GM23338 (cell line): ENCODE measurements around the gene RBM19. TPM values are rescaled to one million over a fixed set of nuclear protein-coding genes. Genes with fewer than 3 reads are reported as not detected.
A peak's percentile ranks its signal among the peaks of the same experiment; 100 is the strongest.

ENCODE experiments used
- ATAC-seq: fragments of 200-7000 bp; cut with Tn5 transposase; 3 replicates; pipeline ENCODE4 v1.9.1; 2020
- DNase-seq: peaks from one replicate; pipeline ENCODE4 v3.0.0-alpha.2; 2015; ENCODE audit warnings: low spot score
- H2AFZ ChIP-seq: fragments of 200-600 bp; sonication (generic); 2 replicates; pipeline ENCODE4 v1.8.0; 2016; ENCODE audit warnings: antibody characterized with exemption, mild to moderate bottlenecking, moderate library complexity
- H3F3A ChIP-seq: fragments of 200-600 bp; sonication (generic); replicated peaks from 2 replicates; pipeline ENCODE4 v1.8.0; 2017; ENCODE audit warnings: antibody characterized with exemption, mixed run types, low read depth
- H3K27ac ChIP-seq: fragments of 200-600 bp; sonication (generic); 2 replicates; pipeline ENCODE4 v1.6.1; 2016; ENCODE audit warnings: low read depth
- H3K27me3 ChIP-seq: fragments of 200-600 bp; sonication (generic); 2 replicates; pipeline ENCODE4 v1.8.0; 2016; ENCODE audit warnings: mild to moderate bottlenecking, mixed run types, moderate library complexity; ENCODE audit not compliant: insufficient read depth
- H3K36me3 ChIP-seq: fragments of 200-600 bp; sonication (generic); 2 replicates; pipeline ENCODE4 v1.8.0; 2016; ENCODE audit warnings: mild to moderate bottlenecking; ENCODE audit not compliant: insufficient read depth
- H3K4me1 ChIP-seq: fragments of 200-600 bp; sonication (generic); 2 replicates; pipeline ENCODE4 v1.8.0; 2016; ENCODE audit warnings: mild to moderate bottlenecking, moderate library complexity; ENCODE audit not compliant: insufficient read depth
- H3K4me2 ChIP-seq: fragments of 200-600 bp; sonication (generic); 2 replicates; pipeline ENCODE4 v1.7.1; 2017; ENCODE audit warnings: mixed run types
- H3K4me3 ChIP-seq: fragments of 200-600 bp; sonication (generic); 2 replicates; pipeline ENCODE4 v1.6.1; 2016; ENCODE audit warnings: mixed run types
- H3K79me2 ChIP-seq: fragments of 200-600 bp; sonication (generic); replicated peaks from 2 replicates; pipeline ENCODE4 v1.8.0; 2017; ENCODE audit warnings: mild to moderate bottlenecking; ENCODE audit not compliant: insufficient read depth
- H3K9me2 ChIP-seq: fragments of 200-600 bp; sonication (generic); 2 replicates; pipeline ENCODE4 v1.8.0; 2017; ENCODE audit not compliant: insufficient read depth
- H4K20me1 ChIP-seq: fragments of 200-600 bp; sonication (generic); replicated peaks from 2 replicates; pipeline ENCODE4 v1.8.0; 2017; ENCODE audit warnings: mild to moderate bottlenecking; ENCODE audit not compliant: insufficient read depth
- H3K27ac Mint-ChIP-seq: 2 replicates; pipeline ENCODE4 v1.8.0; 2020; ENCODE audit warnings: inconsistent platforms, mild to moderate bottlenecking, moderate library complexity, mixed read lengths
- H3K27me3 Mint-ChIP-seq: 3 replicates; pipeline ENCODE4 v1.8.0; 2022; ENCODE audit warnings: low read depth, mild to moderate bottlenecking, moderate library complexity, mixed read lengths, inconsistent platforms; ENCODE audit not compliant: insufficient read depth, poor library complexity
- H3K36me3 Mint-ChIP-seq: 3 replicates; pipeline ENCODE4 v1.8.0; 2021; ENCODE audit warnings: low read depth, mild to moderate bottlenecking, inconsistent platforms, moderate library complexity, mixed read lengths
- H3K4me1 Mint-ChIP-seq: 3 replicates; pipeline ENCODE4 v1.8.0; 2020; ENCODE audit warnings: mild to moderate bottlenecking, inconsistent platforms, mixed read lengths
- H3K4me3 Mint-ChIP-seq: 3 replicates; pipeline ENCODE4 v1.8.0; 2021; ENCODE audit warnings: moderate library complexity, mild to moderate bottlenecking, inconsistent platforms, mixed read lengths
- H3K9me3 Mint-ChIP-seq: 3 replicates; pipeline ENCODE4 v1.8.0; 2020; ENCODE audit warnings: moderate library complexity, mild to moderate bottlenecking, inconsistent platforms, mixed read lengths
- EZH2 ChIP-seq: fragments of 200-600 bp; sonication (generic); IDR thresholded peaks from one replicate; pipeline ENCODE4 v1.8.0; 2017; ENCODE audit warnings: antibody characterized with exemption, mild to moderate bottlenecking, low read depth; ENCODE audit not compliant: unreplicated experiment
- JUNB ChIP-seq: IDR thresholded peaks from one replicate; pipeline ENCODE4 v1.6.1; 2016; ENCODE audit warnings: antibody characterized with exemption; ENCODE audit not compliant: unreplicated experiment
- NANOG ChIP-seq: IDR thresholded peaks from 2 replicates; pipeline ENCODE4 v1.6.1; 2016; ENCODE audit warnings: antibody characterized with exemption, borderline replicate concordance
- POLR2AphosphoS5 ChIP-seq: IDR thresholded peaks from 2 replicates; pipeline ENCODE4 v1.6.1; 2016; ENCODE audit warnings: antibody characterized with exemption, low read depth
- ZNF331 ChIP-seq: fragments of 250-450 bp; sonication (Bioruptor Pico); IDR thresholded peaks from 2 replicates; pipeline ENCODE4 v1.5.0; 2020; ENCODE audit warnings: low read depth, mild to moderate bottlenecking, moderate library complexity
- polyA plus RNA-seq: library from polyadenylated mRNA; unstranded; fragments of >200 nt; fragmentation: Nextera tagmentation; extraction: Ambion mirVana; gene quantifications from 2 replicates; pipeline ENCODE4 v1.2.1, GENCODE V29; 2016
- total RNA-seq: library from RNA; depleted of rRNA; stranded (reverse); fragments of >200 nt; shearing (Covaris generic); gene quantifications from 2 replicates; pipeline ENCODE4 v1.2.3, GENCODE V29; 2014
- TF ChIP-seq, protein P1 (sequence below): IDR thresholded peaks from 2 replicates; pipeline ENCODE4 v1.6.1; 2016; ENCODE audit warnings: antibody characterized with exemption
- TF ChIP-seq, protein P2 (sequence below), 2 experiments: fragments of 200-600 bp in 1 of 2; sonication (generic) in 1 of 2; conservative IDR thresholded peaks; 2 replicates each; pipeline versions ENCODE4 v1.5.1 to v1.6.1; 2016 to 2017; ENCODE audit warnings: antibody characterized with exemption in 2 of 2, low read depth in 2 of 2, mild to moderate bottlenecking in 2 of 2, moderate library complexity in 1 of 2

RBM19 gene
- total and polyA plus RNA-seq, 2 experiments from 2014 or later = 43.4 to 56.7 TPM

DNA sequence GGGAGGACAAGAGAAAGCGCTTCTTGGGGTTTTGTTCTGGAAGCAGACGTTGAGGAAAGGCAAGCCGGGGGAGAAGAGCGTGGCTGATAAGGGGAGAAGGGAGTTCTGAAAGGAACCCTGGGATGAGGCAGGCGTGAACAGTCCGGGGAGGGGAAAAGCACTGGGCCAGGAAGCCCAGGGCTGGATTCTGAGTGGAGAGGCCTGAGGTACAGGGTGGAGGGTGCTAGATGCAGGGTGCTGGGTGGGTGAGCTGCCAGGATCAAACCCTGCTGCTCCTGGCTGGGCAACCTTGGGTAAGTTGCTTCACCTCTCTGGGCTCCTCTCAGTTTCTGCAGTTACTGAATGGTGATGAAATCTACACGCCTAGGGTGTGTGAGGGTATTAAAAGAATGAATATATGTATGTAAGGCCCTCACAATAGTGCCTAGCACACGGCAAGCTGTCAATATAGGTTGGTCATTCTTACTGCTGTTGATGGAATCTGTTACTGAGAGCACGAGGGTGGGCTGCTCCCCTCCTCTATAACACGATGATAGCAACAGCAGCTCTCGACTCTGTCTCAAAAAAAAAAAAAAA lies 138.5 kb downstream of the RBM19 start:
- H3K4me1 ChIP-seq = no peaks in the 10 kb centered on the region
- H3K9me2 ChIP-seq = no peaks in the 10 kb centered on the region
- no peak overlapping the region for H3K4me3 ChIP-seq
- TF ChIP-seq EZH2 (no peak), POLR2AphosphoS5 (no peak)
- no peaks in the 10 kb centered on the region for H3F3A ChIP-seq
- Mint-ChIP-seq H3K9me3 (no peaks in the 10 kb centered on the region), H3K27me3 (peaks cover 9% of the 10 kb centered on the region), H3K4me1 (peaks cover 12% of the 10 kb centered on the region), H3K36me3 (no peaks in the 10 kb centered on the region), H3K4me3 (no peak overlapping the region), H3K27ac (no peak overlapping the region)
- H3K79me2 ChIP-seq = no peaks in the 10 kb centered on the region
- H3K36me3 ChIP-seq = no peaks in the 10 kb centered on the region
- H3K4me2 ChIP-seq = no peak overlapping the region
- no peak overlapping the region for H3K27ac ChIP-seq
- ATAC-seq (no peak; the same call in 2 of the 3 replicates), DNase-seq (no peak)
- H4K20me1 ChIP-seq = no peaks in the 10 kb centered on the region
- H2AFZ ChIP-seq = no peak overlapping the region
- no peaks in the 10 kb centered on the region for H3K27me3 ChIP-seq

GRCh38 chr12:113826805-113827538 lies 139.2 kb downstream of the RBM19 start:
- peaks cover 12% of the 10 kb centered on the region for H3K4me1 Mint-ChIP-seq
- H3K27me3 Mint-ChIP-seq = peaks cover 11% of the 10 kb centered on the region
- no peaks in the 10 kb centered on the region for H3K4me1 ChIP-seq
- TF ChIP-seq, protein P1, sequence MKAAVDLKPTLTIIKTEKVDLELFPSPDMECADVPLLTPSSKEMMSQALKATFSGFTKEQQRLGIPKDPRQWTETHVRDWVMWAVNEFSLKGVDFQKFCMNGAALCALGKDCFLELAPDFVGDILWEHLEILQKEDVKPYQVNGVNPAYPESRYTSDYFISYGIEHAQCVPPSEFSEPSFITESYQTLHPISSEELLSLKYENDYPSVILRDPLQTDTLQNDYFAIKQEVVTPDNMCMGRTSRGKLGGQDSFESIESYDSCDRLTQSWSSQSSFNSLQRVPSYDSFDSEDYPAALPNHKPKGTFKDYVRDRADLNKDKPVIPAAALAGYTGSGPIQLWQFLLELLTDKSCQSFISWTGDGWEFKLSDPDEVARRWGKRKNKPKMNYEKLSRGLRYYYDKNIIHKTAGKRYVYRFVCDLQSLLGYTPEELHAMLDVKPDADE = no peak
- TF ChIP-seq, protein P2, sequence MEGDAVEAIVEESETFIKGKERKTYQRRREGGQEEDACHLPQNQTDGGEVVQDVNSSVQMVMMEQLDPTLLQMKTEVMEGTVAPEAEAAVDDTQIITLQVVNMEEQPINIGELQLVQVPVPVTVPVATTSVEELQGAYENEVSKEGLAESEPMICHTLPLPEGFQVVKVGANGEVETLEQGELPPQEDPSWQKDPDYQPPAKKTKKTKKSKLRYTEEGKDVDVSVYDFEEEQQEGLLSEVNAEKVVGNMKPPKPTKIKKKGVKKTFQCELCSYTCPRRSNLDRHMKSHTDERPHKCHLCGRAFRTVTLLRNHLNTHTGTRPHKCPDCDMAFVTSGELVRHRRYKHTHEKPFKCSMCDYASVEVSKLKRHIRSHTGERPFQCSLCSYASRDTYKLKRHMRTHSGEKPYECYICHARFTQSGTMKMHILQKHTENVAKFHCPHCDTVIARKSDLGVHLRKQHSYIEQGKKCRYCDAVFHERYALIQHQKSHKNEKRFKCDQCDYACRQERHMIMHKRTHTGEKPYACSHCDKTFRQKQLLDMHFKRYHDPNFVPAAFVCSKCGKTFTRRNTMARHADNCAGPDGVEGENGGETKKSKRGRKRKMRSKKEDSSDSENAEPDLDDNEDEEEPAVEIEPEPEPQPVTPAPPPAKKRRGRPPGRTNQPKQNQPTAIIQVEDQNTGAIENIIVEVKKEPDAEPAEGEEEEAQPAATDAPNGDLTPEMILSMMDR (conservative IDR thresholded peaks at IDR 0.05; ENCODE audit: low read depth in 2 of 2) = peak; percentile 42 to 46; a peak in 3 of 4 replicates
- H3F3A ChIP-seq = no peaks in the 10 kb centered on the region
- ATAC-seq (peak; percentile 49), DNase-seq (peak; percentile 41)
- H2AFZ ChIP-seq = no peak overlapping the region
- H3K36me3 Mint-ChIP-seq = no peaks in the 10 kb centered on the region; the same call in 2 of the 3 replicates
- no peak overlapping the region for H3K4me3 Mint-ChIP-seq
- no peaks in the 10 kb centered on the region for H3K36me3 ChIP-seq
- no peak overlapping the region for H3K27ac Mint-ChIP-seq
- no peaks in the 10 kb centered on the region; the same call in 1 of the 2 replicates for H4K20me1 ChIP-seq
- no peaks in the 10 kb centered on the region for H3K27me3 ChIP-seq
- no peaks in the 10 kb centered on the region for H3K9me2 ChIP-seq
- no peak overlapping the region for H3K4me3 ChIP-seq
- H3K79me2 ChIP-seq = no peaks in the 10 kb centered on the region
- H3K4me2 ChIP-seq = no peak overlapping the region
- no peak overlapping the region for H3K27ac ChIP-seq
- H3K9me3 Mint-ChIP-seq = no peaks in the 10 kb centered on the region

- peak; percentile 66 for DNase-seq
Measured at GRCh38 chr12:113825705-113826104, 140.4 kb downstream of the RBM19 start.

More at GRCh38 chr12:113825705-113826104, 140.4 kb downstream of the RBM19 start:
- Histone ChIP-seq H4K20me1 (no peaks in the 10 kb centered on the region; the same call in none of the 2 replicates), H3K4me3 (no peak overlapping the region), H3K27me3 (no peaks in the 10 kb centered on the region), H3K27ac (no peak overlapping the region), H3K4me2 (no peak overlapping the region), H3F3A (no peaks in the 10 kb centered on the region), H2AFZ (no peak overlapping the region), H3K36me3 (no peaks in the 10 kb centered on the region), H3K4me1 (no peaks in the 10 kb centered on the region), H3K79me2 (no peaks in the 10 kb centered on the region), H3K9me2 (no peaks in the 10 kb centered on the region)
- Mint-ChIP-seq H3K4me1 (peaks cover 11% of the 10 kb centered on the region), H3K36me3 (no peaks in the 10 kb centered on the region; the same call in 2 of the 3 replicates), H3K4me3 (no peak overlapping the region), H3K9me3 (no peaks in the 10 kb centered on the region), H3K27me3 (peaks cover 12% of the 10 kb centered on the region), H3K27ac (no peak overlapping the region)
- ATAC-seq = peak; percentile 78
- no peak for TF ChIP-seq POLR2AphosphoS5
- no peak for TF ChIP-seq ZNF331
- TF ChIP-seq EZH2 = no peak
- no peak for TF ChIP-seq NANOG
- TF ChIP-seq JUNB = no peak
- TF ChIP-seq, protein P2 (conservative IDR thresholded peaks at IDR 0.05; ENCODE audit: low read depth in 2 of 2) = peak in 1 of 2 experiments; percentile 51; a peak in 3 of 4 replicates
